Stimulated activated CD8-positive, alpha-beta memory T cell treated with anti-CD3 and anti-CD28 coated beads, Interleukin-7, amount 100 ng/mL, for 24 hours (primary cell): Measurements from ENCODE around the gene OR2M5.

ENCODE experiments used
- DNase-seq: peaks from one replicate; pipeline ENCODE4 v3.0.0-alpha.2; 2020; ENCODE audit warnings: low read depth

Gene OR2M5

DNA sequence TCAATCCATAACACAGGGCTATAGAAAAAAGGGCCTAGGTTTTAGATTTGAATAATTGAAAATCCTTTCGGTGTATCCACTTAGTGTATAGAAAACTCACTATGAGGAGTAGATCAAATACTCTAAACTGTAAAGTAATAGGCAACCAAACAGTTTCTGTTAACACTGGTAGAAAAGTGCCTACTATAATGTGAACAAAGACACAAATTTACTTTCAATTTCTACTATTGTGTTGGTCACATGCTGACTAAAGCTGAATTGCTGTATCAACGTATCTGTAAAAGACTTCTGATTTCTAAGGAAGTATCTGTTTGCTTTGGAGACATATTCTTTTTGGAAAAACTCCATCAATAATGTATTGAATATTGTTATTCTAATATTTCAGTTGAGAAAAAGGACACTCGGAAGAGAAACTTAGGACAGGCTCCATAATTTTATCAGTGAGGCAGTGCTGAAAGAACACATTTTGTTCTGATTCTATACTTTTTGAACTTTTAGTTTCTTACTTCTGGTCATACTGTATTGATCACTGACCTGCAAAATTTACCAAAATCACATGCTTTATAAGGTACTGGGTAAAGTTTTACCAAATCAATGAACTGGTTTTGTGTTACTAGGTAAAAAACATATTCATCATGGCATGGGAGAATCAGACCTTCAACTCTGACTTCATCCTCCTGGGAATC is at the start of gene OR2M5:
Gene OR2M5, plus strand, starts transcription at position 636 of the 686 bp plus-strand sequence. Its CDS starts 0 bp downstream, at position 636.
- DNase-seq = no peak

GRCh38 chr1:248098529-248098928 is 46.4 kb upstream of the OR2M5 start:
- DNase-seq = no peak

DNA sequence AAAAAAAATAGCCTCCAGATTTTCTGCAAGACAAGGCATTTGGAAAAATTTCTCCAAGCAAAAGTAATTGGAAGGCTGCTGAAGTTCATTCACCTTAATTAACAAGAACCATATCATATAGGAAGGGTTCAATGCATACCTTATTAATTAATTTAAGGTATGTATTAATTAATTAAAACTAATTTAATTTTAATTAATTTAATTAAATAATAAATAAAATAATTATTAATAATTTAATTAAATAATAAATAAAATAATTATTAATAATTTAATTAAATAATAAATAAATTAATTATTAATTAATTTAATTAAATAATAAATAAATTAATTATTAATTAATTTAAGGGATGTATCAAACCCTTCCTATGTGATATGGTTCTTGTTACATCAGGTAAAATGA is 42.1 kb upstream of the OR2M5 start:
- DNase-seq = no peak

GRCh38 chr1:248111157-248111556 is 33.8 kb upstream of the OR2M5 start:
- DNase-seq = no peak

- DNase-seq = no peak
Observed at GRCh38 chr1:248114890-248115289, 30.1 kb upstream of the OR2M5 start.

DNA sequence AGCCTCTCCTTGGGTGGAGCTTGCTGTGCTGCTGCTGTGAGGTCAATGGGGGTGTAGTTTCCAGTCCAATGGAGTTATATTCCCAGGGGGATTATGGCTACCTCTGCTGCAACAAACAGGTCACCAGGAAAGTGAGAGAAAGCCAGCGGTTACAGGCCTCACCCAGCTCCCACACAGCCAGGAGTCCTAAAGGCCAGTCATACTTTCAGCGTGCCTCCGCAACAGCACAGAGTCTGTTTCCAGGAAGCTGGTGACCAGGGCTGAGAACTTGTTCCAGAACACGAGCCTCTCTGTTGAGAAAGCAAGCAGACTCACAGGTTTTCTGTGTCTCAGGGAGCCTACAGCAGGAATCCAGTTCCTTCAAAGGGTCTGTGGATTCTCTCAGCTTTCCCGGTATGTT is 17.3 kb upstream of the OR2M5 start:
- no peak for DNase-seq

- DNase-seq = no peak
Observed at GRCh38 chr1:248136811-248137210, 8.1 kb upstream of the OR2M5 start.

DNA sequence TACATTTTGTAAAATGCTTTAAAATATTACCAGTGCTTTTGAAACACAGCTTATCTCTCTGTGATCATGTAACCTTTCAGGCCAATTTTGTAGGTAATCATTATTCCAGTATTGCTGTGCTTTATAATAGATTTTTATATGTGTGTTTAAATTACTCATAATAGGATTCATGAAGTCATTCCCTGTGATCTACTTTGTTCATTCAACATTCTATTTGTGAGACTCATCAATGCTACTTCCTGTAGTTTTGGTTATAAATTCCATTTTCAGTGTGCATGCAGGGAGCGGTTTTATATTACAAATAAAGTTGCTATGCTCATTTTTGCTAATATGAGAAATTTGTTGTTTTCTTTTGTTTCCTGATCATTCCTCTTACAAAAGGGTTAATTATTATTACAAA is 4.1 kb upstream of the OR2M5 start:
- no peak for DNase-seq

DNA sequence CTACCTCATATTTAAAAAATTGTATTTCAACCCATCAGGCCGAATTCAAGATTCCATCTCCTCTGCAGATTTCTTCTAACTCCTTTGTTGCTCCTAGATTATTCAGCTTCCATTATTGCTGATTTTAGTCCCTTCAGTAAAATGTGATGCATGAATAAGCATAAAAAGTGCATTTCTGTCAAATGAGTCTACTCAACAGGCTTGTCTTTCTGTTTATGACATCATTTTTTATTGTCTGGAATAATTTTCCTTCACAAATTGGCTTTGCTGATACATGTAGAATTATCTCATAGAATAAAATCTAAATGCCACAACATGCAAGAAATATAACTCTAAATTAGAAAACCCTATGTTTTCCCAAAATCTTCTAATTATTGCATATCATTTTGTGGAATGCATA is 1.6 kb upstream of the OR2M5 start:
- DNase-seq = no peak

GRCh38 chr1:248152056-248152827 is 7.3 kb downstream of the OR2M5 start:
- DNase-seq = no peak

DNA sequence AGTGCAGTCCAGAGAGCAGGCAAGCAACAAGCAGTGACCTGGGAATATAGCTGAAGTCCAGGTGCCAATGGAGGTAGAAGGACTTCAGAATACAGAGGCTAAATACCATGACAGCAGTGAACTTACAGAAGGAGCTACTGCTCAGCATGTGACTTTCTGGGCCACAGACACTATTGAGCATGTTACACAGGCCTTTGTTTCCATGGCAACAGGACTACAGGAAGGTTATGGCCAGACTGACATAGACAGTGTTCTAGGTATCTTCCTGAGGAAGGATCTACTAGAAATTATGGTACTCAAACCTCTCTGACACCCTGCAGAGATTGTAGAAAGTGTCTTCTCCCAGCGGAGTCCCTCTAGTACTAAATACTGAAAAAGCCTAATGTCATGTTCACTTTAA is 11.0 kb downstream of the OR2M5 start:
- DNase-seq = no peak

DNA sequence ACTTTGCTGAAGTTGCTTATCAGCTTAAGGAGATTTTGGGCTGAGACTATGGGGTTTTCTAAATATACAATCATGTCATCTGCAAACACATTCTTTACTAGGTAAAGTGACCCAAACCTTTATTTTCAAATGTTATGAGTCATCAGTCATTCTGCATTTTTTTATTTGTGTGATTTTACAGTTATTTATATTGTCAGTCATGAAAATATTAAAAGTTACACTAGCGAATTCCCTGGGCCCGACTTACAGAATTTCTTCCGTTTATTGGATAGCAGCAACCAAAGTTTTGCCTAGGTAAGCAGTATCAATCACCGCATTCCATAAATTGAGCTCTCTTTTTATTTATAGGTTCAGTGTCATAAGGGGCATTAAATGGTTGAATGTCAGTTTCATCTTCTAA is 13.8 kb downstream of the OR2M5 start:
- no peak for DNase-seq

DNA sequence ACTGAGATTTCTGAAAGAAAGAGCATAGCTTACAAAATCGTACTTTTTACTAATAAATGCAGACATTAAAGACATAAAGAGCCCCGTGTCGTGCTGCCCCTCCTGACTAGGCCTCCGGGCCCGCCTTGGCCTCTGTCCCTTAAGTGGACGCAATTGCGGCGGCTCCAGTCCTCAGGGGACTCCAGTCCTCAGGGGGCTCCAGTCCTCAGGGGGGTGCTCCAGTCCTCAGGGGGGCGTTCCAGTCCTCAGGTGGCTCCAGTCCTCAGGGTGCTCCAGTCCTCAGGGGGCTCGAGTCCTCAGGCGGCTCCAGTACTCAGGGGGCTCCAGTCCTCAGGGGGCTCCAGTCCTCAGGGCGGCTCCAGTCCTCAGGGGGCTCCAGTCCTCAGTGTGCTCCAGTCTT is 19.1 kb downstream of the OR2M5 start:
- DNase-seq = no peak

DNA sequence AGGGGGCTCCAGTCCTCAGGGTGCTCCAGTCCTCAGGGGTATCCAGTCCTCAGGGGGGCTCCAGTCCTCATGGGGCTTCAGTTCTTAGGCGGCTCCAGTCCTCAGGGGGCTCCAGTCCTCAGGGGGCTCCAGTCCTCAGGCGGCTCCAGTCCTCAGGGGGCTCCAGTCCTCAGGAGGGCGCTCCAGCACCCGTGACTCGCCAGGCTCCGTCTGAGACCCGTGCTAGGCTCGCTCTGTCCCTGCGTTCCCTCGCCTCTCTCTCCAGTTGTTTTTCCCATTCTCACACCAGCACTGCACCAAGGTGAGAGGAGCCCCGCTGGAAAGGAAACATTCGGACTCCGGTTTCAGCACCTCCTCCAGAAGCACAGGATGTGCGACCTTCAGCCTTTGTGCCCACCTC is 20.2 kb downstream of the OR2M5 start:
- no peak for DNase-seq

GRCh38 chr1:248174521-248174920 is 29.6 kb downstream of the OR2M5 start, which contains the start of gene OR2M2:
TSS of gene OR2M2 (plus strand) at chr1:248174821. CDS start at chr1:248179986, 5,165 bp downstream.
- DNase-seq = no peak

DNA sequence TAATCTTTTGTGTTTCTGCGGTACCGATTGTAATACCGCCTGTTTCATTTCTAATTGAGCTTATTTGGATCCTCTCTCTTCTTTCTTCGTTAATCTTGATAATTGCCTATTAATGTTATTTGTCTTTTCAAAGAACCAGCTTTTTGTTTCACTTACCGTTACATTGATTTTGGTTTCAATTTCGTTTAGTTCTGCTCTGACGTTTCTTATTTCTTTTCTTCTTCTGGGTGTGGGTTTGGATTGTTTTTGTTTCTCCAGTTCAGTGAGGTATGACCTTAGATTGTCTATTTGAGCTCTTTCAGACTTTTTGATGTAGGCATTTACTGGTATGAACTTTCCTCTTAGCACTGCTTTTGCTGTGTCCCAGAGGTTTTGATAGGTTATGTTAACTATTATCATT is 39.0 kb downstream of the OR2M5 start:
- DNase-seq = no peak

DNA sequence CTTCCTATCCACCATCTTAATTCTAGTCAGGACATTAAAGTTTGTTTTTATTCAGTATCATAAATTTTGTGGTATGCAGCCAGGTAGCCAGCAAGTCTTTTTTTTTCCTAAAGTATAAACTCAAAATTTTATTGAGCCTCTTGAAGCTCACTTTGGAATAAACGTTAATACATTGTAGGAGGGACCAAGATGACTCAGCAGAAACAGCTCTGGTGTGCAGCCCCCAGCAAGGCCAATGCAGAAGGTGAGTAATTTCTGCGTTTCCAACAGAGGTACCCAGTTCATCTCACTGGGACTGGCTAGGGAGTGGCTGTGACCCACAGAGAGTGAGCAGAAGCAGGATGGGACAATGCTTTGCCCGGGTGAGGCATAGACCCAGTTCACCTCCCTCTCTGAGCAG is 42.4 kb downstream of the OR2M5 start:
- DNase-seq = no peak

DNA sequence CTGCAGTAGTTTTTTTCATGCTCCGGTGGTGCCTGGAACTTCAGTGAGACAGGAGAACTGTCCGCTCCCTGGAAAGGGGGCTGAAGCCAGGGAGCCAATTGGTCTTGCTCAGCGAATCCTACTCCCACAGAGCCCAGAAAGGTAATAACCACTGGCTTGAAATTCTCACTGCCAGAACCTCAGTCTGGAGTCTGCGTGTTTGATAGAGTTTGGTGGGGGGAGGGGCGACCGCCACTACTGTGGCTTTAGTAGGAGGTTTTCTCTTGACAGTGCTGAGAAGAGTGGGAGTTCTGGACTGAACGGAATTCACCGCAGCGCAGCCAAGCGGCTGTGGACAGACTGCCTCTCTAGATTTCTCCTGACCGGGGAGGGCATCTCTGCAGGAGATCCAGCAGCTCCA is 44.1 kb downstream of the OR2M5 start:
- DNase-seq = no peak

DNA sequence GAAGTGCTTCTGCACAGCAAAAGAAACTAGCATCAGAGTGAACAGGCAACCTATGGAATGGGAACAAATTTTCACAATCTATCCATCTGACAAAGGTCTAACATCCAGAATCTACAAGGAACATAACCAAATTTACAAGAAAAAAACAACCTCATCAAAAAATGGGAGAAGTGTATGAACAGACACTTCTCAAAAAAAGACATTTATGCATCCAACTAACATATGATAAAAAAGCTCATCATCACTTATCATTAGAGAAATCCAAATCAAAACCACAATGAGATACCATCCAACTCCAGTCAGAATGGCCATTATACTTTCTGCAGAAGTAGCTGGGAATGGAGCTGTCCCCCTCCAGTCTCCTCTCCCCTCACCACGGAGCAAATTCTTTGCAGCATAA is 49.2 kb downstream of the OR2M5 start:
- DNase-seq = no peak
